Subcutaneous adipose tissue (tissue), 4 donors: ENCODE results near the gene EPS8L2. TPM values are rescaled to one million over a fixed set of nuclear protein-coding genes. Genes with fewer than 3 reads are reported as not detected.

Experiments
- CTCF ChIP-seq: fragments of 450-650 bp; IDR thresholded peaks from one replicate; pipeline ENCODE4 v1.5.1; 2016; ENCODE audit warnings: low read depth, mild to moderate bottlenecking, control low read depth, antibody characterized with exemption, moderate library complexity
- total RNA-seq, 4 donors: library from RNA; depleted of rRNA; stranded (reverse); fragments of >200 nt; gene quantifications; one replicate each; pipeline ENCODE4 v1.1.0, GENCODE V29; 2016

The EPS8L2 gene
- total RNA-seq, 4 donors from 2014 or later = 3.8 to 20.0 (median 9.7) TPM

DNA sequence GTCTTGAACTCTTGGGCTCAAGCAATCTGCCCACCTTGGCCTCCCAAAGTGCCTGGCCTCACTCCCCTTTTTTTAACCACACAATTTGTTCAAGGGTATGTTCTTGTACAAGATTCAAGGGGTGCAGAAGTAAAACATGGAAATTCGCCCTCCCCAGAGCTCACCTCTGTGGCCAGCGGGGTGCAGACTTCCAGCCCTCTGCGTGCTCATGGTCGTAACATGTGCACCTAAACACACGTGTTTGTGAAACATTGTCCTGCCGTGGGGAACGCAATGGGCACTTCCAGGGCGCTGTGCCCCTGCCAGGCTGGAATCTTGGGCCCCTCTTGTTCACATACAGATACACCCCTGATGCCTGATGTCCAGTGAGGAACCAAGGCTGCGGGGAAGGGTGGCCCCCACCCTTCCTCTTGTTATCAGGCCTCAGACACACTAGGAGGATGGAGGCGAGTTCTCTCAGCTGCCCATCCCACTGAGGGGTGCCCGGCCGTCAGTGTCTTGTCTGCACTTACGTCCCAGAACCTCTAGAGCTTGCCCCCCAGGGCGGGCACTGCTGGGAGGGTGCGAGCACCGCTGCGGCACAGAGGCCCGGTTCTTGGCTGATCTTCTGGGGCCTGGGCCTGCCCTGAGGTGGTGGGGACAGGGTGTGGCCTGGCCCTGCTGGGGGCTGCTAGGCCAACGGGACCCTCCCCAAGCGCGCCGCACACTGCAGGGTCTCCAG is 4.1 kb upstream of the EPS8L2 start:
- no peak for TF ChIP-seq CTCF

DNA sequence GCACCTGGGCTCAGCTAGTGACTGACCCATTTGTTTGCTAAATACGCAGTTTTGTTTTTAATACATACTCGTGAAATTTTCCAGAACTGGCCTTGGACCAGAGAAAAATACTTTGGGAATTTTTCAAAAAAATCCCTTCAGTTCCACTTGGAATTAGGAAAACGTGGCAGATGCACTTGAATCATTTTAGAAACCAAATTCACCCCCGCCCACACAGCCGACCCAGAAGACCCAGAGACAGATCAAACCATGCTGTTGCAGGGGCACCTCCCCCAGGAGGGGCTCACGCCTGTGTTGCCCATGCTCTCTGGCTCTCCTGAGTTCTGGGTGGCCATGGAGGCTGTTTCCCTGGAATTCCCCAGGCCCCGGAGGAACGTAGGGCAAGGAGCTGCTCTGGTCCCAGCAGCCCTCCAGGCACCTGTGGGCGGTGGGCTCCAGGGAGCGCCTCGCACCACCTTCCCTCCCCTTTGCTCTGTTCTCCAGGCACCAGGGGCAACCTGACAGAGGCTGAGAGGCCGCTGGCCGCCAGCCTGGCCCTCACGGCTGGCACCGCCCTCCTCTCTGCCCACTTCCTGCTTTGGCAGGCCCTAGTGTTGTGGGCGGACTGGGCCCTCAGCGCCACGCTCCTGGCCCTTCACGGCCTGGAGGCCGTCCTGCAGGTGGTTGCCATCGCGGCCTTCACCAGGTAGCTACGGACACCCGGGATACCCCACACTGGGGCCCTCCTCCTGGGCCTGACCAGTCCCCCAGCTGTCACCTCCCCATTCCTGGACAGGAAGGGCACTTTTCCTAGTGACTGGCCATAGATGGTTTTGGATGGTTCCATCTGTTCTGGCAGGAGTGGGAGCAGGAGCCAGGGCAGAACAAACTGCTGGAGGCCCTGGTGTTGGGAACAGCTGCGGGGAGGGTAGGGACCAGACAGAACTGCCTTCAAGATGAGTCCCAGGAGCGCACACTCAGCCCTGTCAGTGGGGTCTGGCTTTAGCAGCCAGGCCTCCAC is 3.3 kb upstream of the EPS8L2 start:
- no peak for TF ChIP-seq CTCF

DNA sequence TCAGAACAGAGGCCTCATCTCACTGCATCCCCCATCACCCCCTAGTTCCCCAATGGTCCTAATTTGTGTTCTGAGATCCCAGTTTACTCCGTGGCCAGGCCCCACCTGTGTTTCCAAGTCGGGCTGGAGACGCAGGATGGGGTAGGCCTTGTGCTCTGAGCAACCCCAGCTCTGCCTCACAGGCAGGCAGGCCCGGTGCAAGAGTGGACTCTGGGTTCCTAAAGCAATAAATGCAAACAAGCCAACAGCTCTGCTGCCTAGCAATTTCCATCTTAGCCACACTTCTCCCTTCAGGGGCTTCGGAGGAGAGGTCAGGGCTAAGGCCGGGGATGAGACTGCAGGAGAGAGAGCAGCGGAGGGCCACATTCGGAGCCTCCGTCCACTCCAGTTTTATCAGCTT is 2.5 kb upstream of the EPS8L2 start:
- no peak for TF ChIP-seq CTCF

GRCh38 chr11:704228-704674 is 1.8 kb upstream of the EPS8L2 start:
- TF ChIP-seq CTCF = no peak

GRCh38 chr11:704781-705645 is 1.0 kb upstream of the EPS8L2 start:
- no peak for TF ChIP-seq CTCF

DNA sequence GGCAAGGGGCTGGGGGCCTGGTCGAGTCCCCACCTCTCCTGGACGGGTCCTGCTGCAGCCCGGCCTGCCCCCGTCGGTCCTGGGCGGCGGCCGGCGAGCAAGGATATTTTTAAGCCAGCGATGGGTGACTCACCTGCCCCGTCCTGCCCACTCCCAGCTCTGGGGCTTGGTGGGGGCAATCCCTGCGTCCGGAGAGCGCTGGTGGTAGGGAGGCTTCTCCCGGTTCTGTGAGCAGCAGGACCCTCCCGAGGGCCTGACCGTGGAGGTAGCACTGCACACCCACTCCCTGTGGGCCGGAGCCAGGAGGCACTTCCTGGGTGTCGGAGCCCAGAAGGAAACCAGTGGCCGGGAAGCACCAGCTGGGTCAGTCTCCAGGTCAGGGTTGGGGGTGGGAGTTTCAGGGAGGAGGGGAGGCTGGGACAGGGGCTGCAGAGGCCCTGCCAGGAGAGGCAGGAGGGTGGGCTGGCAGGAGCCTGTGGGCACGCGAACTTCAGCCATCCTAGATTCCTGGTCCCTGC is 467 bp downstream of the EPS8L2 start:
- no peak for TF ChIP-seq CTCF
